IMR-90 (cell line): Measurements from ENCODE around the gene PLCH1. TPM values are rescaled to one million over a fixed set of nuclear protein-coding genes. Genes with fewer than 3 reads are reported as not detected.

Experiments
- ATAC-seq: fragments of 200-7000 bp; cut with Tn5 transposase; 2 replicates; pipeline ENCODE4 v1.9.1; 2020; ENCODE audit warnings: low read depth, mild to moderate bottlenecking, moderate library complexity
- BruUV-seq: library from RNA; stranded (reverse); fragments of 400-500 nt; replicated peaks from 2 replicates; lab custom pipeline; 2021; lab: Mats Ljungman, UMichigan
- CTCF ChIA-PET: fragments of 300-600 bp; formaldehyde crosslinking; extraction: SDS; loops from one replicate; lab custom pipeline; 2021; ENCODE audit warnings: antibody characterized with exemption; lab: Yijun Ruan, JAX
- POLR2A ChIA-PET: fragments of 300-600 bp; sonication (Branson Sonifier 250); formaldehyde crosslinking; loops from one replicate; lab custom pipeline; 2022; ENCODE audit warnings: antibody characterized with exemption; ENCODE audit not compliant: unreplicated experiment; lab: Charles Lee
- DNase-seq: peaks from one replicate; pipeline ENCODE4 v3.0.0; 2013
- H2AFZ ChIP-seq: replicated peaks from 2 replicates; pipeline ENCODE3; 2013; ENCODE audit warnings: low read length, mild to moderate bottlenecking; ENCODE audit not compliant: poor library complexity
- H2AK5ac ChIP-seq: 2 replicates; pipeline ENCODE4 v1.6.1; 2013; ENCODE audit warnings: low read depth, low read length, inconsistent platforms
- H2AK9ac ChIP-seq: replicated peaks from 2 replicates; pipeline ENCODE3; 2013; ENCODE audit warnings: mild to moderate bottlenecking, low read depth, low read length, moderate library complexity; ENCODE audit not compliant: poor library complexity
- H2BK120ac ChIP-seq: 2 replicates; pipeline ENCODE4 v1.6.1; 2013; ENCODE audit warnings: low read depth, low read length, inconsistent platforms
- H2BK15ac ChIP-seq: 3 replicates; pipeline ENCODE4 v1.6.1; 2013; ENCODE audit warnings: low read depth, low read length, inconsistent platforms
- H2BK20ac ChIP-seq: 2 replicates; pipeline ENCODE4 v1.6.1; 2013; ENCODE audit warnings: low read depth, mild to moderate bottlenecking, inconsistent platforms, low read length, moderate library complexity
- H2BK5ac ChIP-seq: 2 replicates; pipeline ENCODE4 v1.6.1; 2013; ENCODE audit warnings: mild to moderate bottlenecking, low read depth, low read length, inconsistent platforms; ENCODE audit not compliant: poor library complexity, severe bottlenecking
- H3K14ac ChIP-seq: replicated peaks from 2 replicates; pipeline ENCODE4 v1.6.1; 2013; ENCODE audit warnings: low read depth, low read length, inconsistent platforms
- H3K18ac ChIP-seq: 2 replicates; pipeline ENCODE4 v1.6.1; 2013; ENCODE audit warnings: low read depth, low read length, control low read depth
- H3K23ac ChIP-seq: 2 replicates; pipeline ENCODE4 v1.6.1; 2013; ENCODE audit warnings: low read depth, low read length, inconsistent platforms
- H3K27ac ChIP-seq: 2 replicates; pipeline ENCODE4 v1.5.1; 2013; ENCODE audit warnings: mild to moderate bottlenecking, control low read depth, low read length; ENCODE audit not compliant: insufficient read depth
- H3K27me3 ChIP-seq: 2 replicates; pipeline ENCODE4 v1.6.1; 2013; ENCODE audit warnings: low read length; ENCODE audit not compliant: control insufficient read depth, insufficient read depth
- H3K36me3 ChIP-seq: 2 replicates; pipeline ENCODE4 v1.6.1; 2013; ENCODE audit warnings: low read length, mixed read lengths; ENCODE audit not compliant: control insufficient read depth, insufficient read depth
- H3K4ac ChIP-seq: 2 replicates; pipeline ENCODE4 v1.6.1; 2013; ENCODE audit warnings: low read depth, low read length, inconsistent platforms
- H3K4me1 ChIP-seq: 2 replicates; pipeline ENCODE4 v1.6.1; 2013; ENCODE audit warnings: low read length, mixed read lengths; ENCODE audit not compliant: control insufficient read depth, insufficient read depth
- H3K4me2 ChIP-seq: 2 replicates; pipeline ENCODE4 v1.6.1; 2013; ENCODE audit warnings: low read depth, mild to moderate bottlenecking, control low read depth, low read length, moderate library complexity
- H3K4me3 ChIP-seq: 2 replicates; pipeline ENCODE4 v1.5.1; 2013; ENCODE audit warnings: low read depth, mild to moderate bottlenecking, control low read depth, low read length, moderate library complexity; ENCODE audit not compliant: insufficient read depth
- H3K56ac ChIP-seq: 2 replicates; pipeline ENCODE4 v1.6.1; 2013; ENCODE audit warnings: low read length, inconsistent platforms; ENCODE audit not compliant: insufficient read depth; ENCODE audit errors: extremely low read depth
- H3K79me1 ChIP-seq, 2 experiments: 2 replicates each; pipeline ENCODE4 v1.6.1; 2013; ENCODE audit warnings: low read length in 2 of 2, inconsistent platforms in 1 of 2, low read depth in 1 of 2
- H3K9ac ChIP-seq: 2 replicates; pipeline ENCODE4 v1.6.1; 2013; ENCODE audit warnings: low read depth, low read length, control low read depth
- H3K9me1 ChIP-seq: 2 replicates; pipeline ENCODE4 v1.6.1; 2013; ENCODE audit warnings: low read length, inconsistent platforms; ENCODE audit not compliant: insufficient read depth
- H3K9me3 ChIP-seq: 2 replicates; pipeline ENCODE4 v1.6.1; 2013; ENCODE audit warnings: low read length; ENCODE audit not compliant: control insufficient read depth, insufficient read depth
- H4K20me1 ChIP-seq: 2 replicates; pipeline ENCODE4 v1.6.1; 2013; ENCODE audit warnings: low read length, inconsistent platforms; ENCODE audit not compliant: insufficient read depth
- H4K5ac ChIP-seq: 2 replicates; pipeline ENCODE4 v1.6.1; 2013; ENCODE audit warnings: mild to moderate bottlenecking, low read depth, low read length, control low read depth
- H4K8ac ChIP-seq, 2 experiments: 2 replicates each; pipeline ENCODE4 v1.6.1; 2013; ENCODE audit warnings: low read depth in 2 of 2, low read length in 2 of 2, control low read depth in 1 of 2, inconsistent platforms in 1 of 2
- H4K91ac ChIP-seq: 2 replicates; pipeline ENCODE4 v1.6.1; 2013; ENCODE audit warnings: low read depth, low read length, inconsistent platforms; ENCODE audit not compliant: insufficient read depth
- BHLHE40 ChIP-seq: fragments of 150-350 bp; IDR thresholded peaks from 2 replicates; pipeline ENCODE4 v1.6.1; 2016; ENCODE audit warnings: mild to moderate bottlenecking, low read depth, low read length
- CEBPB ChIP-seq: IDR thresholded peaks from 2 replicates; pipeline ENCODE4 v1.6.1; 2012; ENCODE audit warnings: low read depth, low read length, improper control_type of control experiment
- CHD1 ChIP-seq: IDR thresholded peaks from 2 replicates; pipeline ENCODE4 v1.6.1; 2012; ENCODE audit warnings: low read depth, low read length, improper control_type of control experiment
- CTCF ChIP-seq: conservative IDR thresholded peaks from 2 replicates; pipeline ENCODE4 v1.5.1; 2012; ENCODE audit warnings: mild to moderate bottlenecking, low read depth, low read length, improper control_type of control experiment
- ELK1 ChIP-seq: fragments of 150-350 bp; IDR thresholded peaks from 2 replicates; pipeline ENCODE4 v1.6.1; 2016; ENCODE audit warnings: low read depth, mild to moderate bottlenecking, low read length, moderate library complexity, borderline replicate concordance
- FOS ChIP-seq: fragments of 150-350 bp; IDR thresholded peaks from 2 replicates; pipeline ENCODE4 v1.6.1; 2016; ENCODE audit warnings: low read depth, low read length
- MAFK ChIP-seq: IDR thresholded peaks from 2 replicates; pipeline ENCODE4 v1.6.1; 2012; ENCODE audit warnings: low read depth, low read length, improper control_type of control experiment
- MAZ ChIP-seq: IDR thresholded peaks from 2 replicates; pipeline ENCODE4 v1.6.1; 2012; ENCODE audit warnings: low read depth, mild to moderate bottlenecking, low read length, improper control_type of control experiment, moderate library complexity, borderline replicate concordance
- MXI1 ChIP-seq: IDR thresholded peaks from 2 replicates; pipeline ENCODE4 v1.6.1; 2012; ENCODE audit warnings: low read depth, mild to moderate bottlenecking, low read length, moderate library complexity, borderline replicate concordance
- NFE2L2 ChIP-seq: fragments of 150-350 bp; IDR thresholded peaks from 2 replicates; pipeline ENCODE4 v1.6.1; 2016; ENCODE audit warnings: low read depth, mild to moderate bottlenecking, low read length
- POLR2A ChIP-seq: IDR thresholded peaks from 2 replicates; pipeline ENCODE4 v1.6.1; 2012; ENCODE audit warnings: mild to moderate bottlenecking, low read depth, low read length
- RAD21 ChIP-seq: IDR thresholded peaks from 2 replicates; pipeline ENCODE4 v1.6.1; 2012; ENCODE audit warnings: low read length, improper control_type of control experiment
- RCOR1 ChIP-seq: IDR thresholded peaks from 2 replicates; pipeline ENCODE4 v1.6.1; 2012; ENCODE audit warnings: mild to moderate bottlenecking, low read length, improper control_type of control experiment; ENCODE audit not compliant: insufficient replicate concordance
- RFX5 ChIP-seq: IDR thresholded peaks from 2 replicates; pipeline ENCODE4 v1.8.0; 2012; ENCODE audit warnings: low read depth, mild to moderate bottlenecking, low read length, moderate library complexity
- SMC3 ChIP-seq: fragments of 150-350 bp; IDR thresholded peaks from 2 replicates; pipeline ENCODE4 v1.6.1; 2016; ENCODE audit warnings: low read depth, mild to moderate bottlenecking, antibody characterized with exemption, low read length, moderate library complexity
- USF2 ChIP-seq: fragments of 150-350 bp; IDR thresholded peaks from 2 replicates; pipeline ENCODE4 v1.6.1; 2017; ENCODE audit warnings: mild to moderate bottlenecking, antibody characterized with exemption, low read length, low read depth
- WGBS, 2 experiments: methylation state at CpG; one replicate each; pipeline versions ENCODE4 v1.1.5 to v1.1.7; 2013; ENCODE audit warnings: missing lambda C conversion rate in 2 of 2; ENCODE audit not compliant: insufficient read length in 1 of 2; ENCODE audit errors: extremely low coverage in 2 of 2; 5-methylcytosine and 5-hydroxymethylcytosine counted together
- dilution Hi-C: fragments of 300-500 bp; cut with HindIII; formaldehyde crosslinking; loops from one replicate; pipeline ENCODE4 v1.14.3; 2018; ENCODE audit warnings: low sequenced_read_pairs; ENCODE audit not compliant: unreplicated experiment
- in situ Hi-C: fragments of 300-500 bp; cut with MboI; formaldehyde crosslinking; loops from 3 replicates; pipeline ENCODE4 v1.14.3; 2019; ENCODE audit warnings: low sequenced_read_pairs, inconsistent platforms, mixed read lengths
- intact Hi-C: fragments of 100-400 bp; cut with micrococcal nuclease; formaldehyde crosslinking; loops from 2 replicates; pipeline ENCODE4 v1.10.0; 2022
- polyA plus RNA-seq, 3 experiments: library from polyadenylated mRNA; depleted of rRNA; stranded (reverse); fragments of >200 nt; gene quantifications; 2 replicates each; pipeline ENCODE4 v1.2.3, GENCODE V29; 2012; ENCODE audit warnings: low replicate concordance in 1 of 3
- total RNA-seq: library from RNA; depleted of rRNA; stranded (reverse); fragments of >200 nt; gene quantifications from 2 replicates; pipeline ENCODE4 v1.2.3, GENCODE V29; 2012

PLCH1 gene
- total and polyA plus RNA-seq, 2 of the 4 experiments (the other 2 are of a cell fraction) = not detected

- no peak overlapping the region for H4K91ac ChIP-seq
- H3K4me1 ChIP-seq = no peaks in the 10 kb centered on the region
- TF ChIP-seq CTCF (no peak), POLR2A (no peak), MAZ (no peak), CHD1 (no peak), RCOR1 (no peak), NFE2L2 (no peak), BHLHE40 (no peak), USF2 (no peak), RFX5 (no peak), MAFK (no peak), MXI1 (no peak), ELK1 (no peak), SMC3 (no peak), FOS (no peak), RAD21 (no peak), CEBPB (no peak)
- no peak overlapping the region for H2BK15ac ChIP-seq
- ChIA-PET CTCF (no interaction called here), POLR2A (no interaction called here)
- H2AK9ac ChIP-seq = no peak overlapping the region
- H3K27me3 ChIP-seq = no peaks in the 10 kb centered on the region
- H3K4me2 ChIP-seq = no peak overlapping the region
- H3K18ac ChIP-seq = no peak overlapping the region
- no peak overlapping the region for H2BK120ac ChIP-seq
- dilution Hi-C loops = no loop called here
- in situ Hi-C loops = no loop called here
- H3K36me3 ChIP-seq = no peaks in the 10 kb centered on the region
- no peak overlapping the region for H4K8ac ChIP-seq
- no peak overlapping the region for H3K9ac ChIP-seq
- H3K14ac ChIP-seq = no peak overlapping the region
- no peaks in the 10 kb centered on the region for H3K9me1 ChIP-seq
- intact Hi-C loops = no loop called here
- no peak overlapping the region for H3K4me3 ChIP-seq
- H2AK5ac ChIP-seq = no peak overlapping the region
- H3K27ac ChIP-seq = no peak overlapping the region
- BruUV-seq = no TSS peak
- DNase-seq = no peak
- ATAC-seq = no peak
- no CpG with 5 or more reads among the region's 2 CpGs for WGBS, 2 experiments
- H3K9me3 ChIP-seq = peaks cover 10% of the 10 kb centered on the region
- H3K4ac ChIP-seq = no peak overlapping the region
- no peak overlapping the region for H3K56ac ChIP-seq
- no peaks in the 10 kb centered on the region for H3K79me1 ChIP-seq
- no peak overlapping the region for H2AFZ ChIP-seq
- no peak overlapping the region for H2BK20ac ChIP-seq
- no peak overlapping the region for H4K5ac ChIP-seq
- no peak overlapping the region for H3K23ac ChIP-seq
- no peaks in the 10 kb centered on the region; the same call in 1 of the 2 replicates for H4K20me1 ChIP-seq
- no peak overlapping the region for H2BK5ac ChIP-seq
Observed at GRCh38 chr3:155425396-155425795, 319.5 kb downstream of the PLCH1 start.
